Stimulated activated CD4-positive, alpha-beta T cell treated with anti-CD3 and anti-CD28 coated beads, Interleukin-1b, Interleukin-23, amount 100 ng/mL, for 4 hours (primary cell): Measurements from ENCODE around the gene TNFRSF6B.

ENCODE experiments used
- DNase-seq, 2 donors: peaks; one replicate each; pipeline ENCODE4 v3.0.0-alpha.2; 2020; ENCODE audit warnings: low read depth in 2 of 2

The TNFRSF6B gene

DNA sequence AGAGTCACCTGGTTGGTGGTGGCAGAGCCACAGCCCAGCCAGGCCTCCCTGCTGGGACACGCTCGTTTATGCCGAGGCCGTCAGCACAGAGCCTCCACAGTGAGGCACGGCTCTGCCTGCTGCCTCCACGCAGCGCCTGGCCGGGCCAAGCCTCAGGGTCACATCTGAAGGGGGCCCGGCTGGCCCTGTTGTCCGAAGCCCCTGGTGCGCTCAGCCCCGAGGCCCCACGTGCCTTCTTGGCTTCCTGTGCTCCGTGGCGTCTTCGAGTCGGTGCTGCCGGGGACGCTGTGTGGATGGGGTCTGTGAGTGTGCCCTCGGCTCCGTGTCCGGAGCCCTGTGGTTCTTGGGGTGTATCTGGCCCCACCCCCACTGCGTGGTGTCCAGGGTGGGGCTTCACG lies 10.4 kb upstream of the TNFRSF6B start:
- no peak for DNase-seq

DNA sequence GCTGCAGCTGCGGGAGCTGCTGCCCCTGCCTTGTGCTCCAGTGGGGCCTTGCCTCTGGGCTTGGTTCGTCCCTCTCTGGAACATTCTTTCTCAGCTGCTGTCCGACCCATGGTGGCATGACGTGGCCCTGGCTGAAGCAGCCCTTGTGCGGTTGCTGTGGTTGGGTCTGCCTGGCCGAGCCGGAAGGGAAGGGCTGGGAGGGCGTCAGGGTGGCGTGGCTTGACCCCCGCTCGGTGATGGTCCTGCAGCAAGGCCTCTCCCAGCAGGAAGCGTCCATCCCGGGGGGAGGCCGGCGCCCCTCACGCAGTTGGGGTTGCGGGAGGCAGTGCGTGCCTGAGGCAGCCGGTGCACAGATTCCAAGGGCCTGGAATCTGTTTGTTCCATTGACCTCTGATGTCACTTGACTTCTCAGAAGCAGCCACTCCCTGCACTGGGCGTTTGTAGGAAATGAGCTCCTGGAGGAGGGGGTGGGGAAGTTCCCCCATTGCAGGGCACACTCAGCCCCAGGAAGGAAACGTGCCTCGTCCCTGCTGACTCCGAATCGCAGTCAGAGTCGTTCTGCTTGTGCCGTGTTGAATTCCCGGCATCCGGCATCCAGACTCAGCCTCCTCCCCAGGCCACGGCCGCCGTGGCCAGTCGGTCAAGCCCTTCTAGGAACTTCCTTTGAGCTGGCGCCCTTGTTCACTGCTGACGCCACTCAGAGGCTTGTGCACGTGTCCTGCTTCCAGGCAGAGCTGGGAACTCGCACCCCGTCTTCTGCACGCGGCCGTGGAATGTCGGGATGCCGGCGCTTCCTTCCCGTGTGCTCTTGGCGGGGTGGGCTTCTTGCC lies 9.7 kb upstream of the TNFRSF6B start:
- peak; percentile 44 to 52 for DNase-seq

DNA sequence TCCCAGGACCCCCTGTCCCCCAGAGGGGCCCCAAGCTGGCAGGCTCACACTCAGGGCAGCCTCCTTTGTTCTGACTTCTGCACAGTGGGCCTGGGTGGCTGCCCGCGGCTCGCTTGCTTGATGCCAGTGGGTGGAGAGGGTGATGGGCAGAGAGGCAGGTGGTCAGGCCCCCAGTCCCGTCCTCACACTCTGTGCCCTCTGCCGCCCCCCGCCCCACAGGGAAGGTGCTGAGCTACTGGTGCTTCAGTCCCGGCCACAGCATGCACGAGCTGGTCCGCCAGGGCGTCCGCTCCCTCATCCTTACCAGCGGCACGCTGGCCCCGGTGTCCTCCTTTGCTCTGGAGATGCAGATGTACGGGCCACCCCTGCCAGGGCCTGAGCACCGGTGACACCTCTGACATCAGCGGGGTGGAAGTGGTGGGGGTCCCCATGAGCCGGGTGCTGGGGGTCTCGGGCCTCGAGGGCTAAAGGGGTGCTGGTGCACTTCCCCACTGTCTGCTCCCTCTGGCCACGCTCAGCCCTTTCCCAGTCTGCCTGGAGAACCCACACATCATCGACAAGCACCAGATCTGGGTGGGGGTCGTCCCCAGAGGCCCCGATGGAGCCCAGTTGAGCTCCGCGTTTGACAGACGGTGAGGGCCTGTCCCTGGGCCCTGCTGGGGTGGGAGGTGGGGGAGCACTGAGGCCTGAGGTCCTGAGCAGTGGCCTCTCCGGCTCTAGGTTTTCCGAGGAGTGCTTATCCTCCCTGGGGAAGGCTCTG lies 8.9 kb upstream of the TNFRSF6B start:
- no peak for DNase-seq

DNA sequence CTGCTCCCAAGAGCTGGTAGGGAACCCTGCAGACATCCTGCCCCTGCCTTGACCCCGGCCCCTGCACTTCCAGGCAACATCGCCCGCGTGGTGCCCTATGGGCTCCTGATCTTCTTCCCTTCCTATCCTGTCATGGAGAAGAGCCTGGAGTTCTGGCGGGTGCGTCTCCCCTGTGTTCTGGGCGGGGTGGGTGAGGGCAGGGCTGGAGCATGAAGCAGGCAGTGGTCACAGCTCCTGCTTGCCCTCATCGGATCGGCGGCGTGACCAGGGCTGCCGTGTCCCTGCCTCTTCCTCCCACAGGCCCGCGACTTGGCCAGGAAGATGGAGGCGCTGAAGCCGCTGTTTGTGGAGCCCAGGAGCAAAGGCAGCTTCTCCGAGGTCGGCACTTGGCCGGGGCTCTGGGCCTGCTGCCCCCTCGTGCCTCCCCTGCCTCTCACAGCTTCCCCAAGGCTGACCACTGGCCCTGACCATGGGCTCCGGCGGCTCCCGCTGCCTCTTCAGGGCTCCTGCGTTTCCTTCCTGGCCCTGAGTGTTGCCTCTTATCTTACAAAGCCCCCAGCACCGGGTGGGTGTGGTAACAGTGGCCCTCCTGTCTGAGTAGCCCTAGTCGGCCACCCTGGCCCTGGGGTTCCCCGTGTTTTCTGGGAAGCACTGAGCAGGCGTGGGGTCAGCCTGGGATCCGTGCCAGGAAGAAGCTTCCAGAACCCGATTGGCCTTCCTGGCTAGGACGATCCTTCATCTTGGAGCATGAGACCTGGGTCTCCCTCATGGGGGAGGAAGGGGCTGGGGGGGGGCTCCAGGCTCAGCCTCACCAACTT lies 8.0 kb upstream of the TNFRSF6B start:
- DNase-seq = no peak

DNA sequence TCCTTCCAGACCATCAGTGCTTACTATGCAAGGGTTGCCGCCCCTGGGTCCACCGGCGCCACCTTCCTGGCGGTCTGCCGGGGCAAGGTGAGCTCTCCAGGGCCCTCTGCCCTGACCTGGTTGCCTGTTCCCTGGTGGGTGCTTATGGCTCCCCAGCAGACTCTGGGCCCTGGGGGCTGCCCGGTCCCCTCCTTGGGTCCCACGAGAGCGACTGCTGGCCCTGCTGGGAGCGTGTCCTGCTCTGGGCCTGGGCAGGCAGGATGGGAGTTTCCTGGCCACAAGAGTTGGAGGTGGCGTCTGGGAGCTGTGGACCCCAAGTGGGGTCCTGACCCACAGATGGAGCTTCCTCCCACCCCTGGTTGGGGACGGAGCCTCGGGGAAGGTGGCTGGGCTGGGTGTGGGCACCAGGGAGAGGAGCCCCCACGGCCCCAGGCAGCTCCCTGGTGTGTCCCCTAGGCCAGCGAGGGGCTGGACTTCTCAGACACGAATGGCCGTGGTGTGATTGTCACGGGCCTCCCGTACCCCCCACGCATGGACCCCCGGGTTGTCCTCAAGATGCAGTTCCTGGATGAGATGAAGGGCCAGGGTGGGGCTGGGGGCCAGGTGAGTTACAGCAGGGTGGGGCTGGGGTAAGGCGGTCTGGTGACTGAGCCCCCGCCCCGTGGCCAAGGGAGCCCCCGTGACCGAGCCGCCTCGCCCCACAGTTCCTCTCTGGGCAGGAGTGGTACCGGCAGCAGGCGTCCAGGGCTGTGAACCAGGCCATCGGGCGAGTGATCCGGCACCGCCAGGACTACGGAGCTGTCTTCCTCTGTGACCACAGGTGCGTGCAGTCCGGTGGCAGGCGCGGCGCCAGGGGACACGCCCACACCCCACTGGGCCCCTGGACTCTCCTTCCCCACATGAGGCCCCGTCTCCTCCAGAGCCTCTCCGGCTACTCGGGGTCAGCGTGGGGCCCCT lies 7.1 kb upstream of the TNFRSF6B start:
- no peak for DNase-seq

DNA sequence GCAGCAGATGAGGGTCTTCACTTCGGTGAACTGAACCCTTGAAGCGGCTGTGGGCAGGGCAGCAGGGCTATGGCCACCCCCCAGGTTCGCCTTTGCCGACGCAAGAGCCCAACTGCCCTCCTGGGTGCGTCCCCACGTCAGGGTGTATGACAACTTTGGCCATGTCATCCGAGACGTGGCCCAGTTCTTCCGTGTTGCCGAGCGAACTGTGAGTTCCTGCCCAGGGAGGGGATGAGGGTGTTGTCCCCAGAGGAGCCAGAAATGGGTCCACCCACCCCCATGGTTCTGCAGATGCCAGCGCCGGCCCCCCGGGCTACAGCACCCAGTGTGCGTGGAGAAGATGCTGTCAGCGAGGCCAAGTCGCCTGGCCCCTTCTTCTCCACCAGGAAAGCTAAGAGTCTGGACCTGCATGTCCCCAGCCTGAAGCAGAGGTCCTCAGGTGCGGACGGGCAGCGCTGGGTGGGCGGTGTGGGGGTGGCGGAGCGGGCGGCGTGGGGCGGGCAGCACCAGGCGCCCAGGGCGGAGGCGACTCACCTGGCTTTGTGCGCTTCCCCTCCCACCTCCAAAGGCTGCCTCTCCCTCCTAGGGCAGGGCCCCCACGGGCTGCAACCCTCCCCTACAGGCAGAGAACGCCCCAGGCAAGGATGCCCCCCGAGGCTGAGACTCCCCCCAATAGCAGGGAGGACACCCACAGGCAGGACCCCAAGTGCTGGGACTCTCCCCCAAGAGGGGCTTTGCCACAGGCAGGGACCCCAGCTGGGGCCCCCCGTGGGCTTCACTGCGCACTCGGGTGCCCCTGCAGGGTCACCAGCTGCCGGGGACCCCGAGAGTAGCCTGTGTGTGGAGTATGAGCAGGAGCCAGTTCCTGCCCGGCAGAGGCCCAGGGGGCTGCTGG lies 6.2 kb upstream of the TNFRSF6B start:
- DNase-seq = no peak

DNA sequence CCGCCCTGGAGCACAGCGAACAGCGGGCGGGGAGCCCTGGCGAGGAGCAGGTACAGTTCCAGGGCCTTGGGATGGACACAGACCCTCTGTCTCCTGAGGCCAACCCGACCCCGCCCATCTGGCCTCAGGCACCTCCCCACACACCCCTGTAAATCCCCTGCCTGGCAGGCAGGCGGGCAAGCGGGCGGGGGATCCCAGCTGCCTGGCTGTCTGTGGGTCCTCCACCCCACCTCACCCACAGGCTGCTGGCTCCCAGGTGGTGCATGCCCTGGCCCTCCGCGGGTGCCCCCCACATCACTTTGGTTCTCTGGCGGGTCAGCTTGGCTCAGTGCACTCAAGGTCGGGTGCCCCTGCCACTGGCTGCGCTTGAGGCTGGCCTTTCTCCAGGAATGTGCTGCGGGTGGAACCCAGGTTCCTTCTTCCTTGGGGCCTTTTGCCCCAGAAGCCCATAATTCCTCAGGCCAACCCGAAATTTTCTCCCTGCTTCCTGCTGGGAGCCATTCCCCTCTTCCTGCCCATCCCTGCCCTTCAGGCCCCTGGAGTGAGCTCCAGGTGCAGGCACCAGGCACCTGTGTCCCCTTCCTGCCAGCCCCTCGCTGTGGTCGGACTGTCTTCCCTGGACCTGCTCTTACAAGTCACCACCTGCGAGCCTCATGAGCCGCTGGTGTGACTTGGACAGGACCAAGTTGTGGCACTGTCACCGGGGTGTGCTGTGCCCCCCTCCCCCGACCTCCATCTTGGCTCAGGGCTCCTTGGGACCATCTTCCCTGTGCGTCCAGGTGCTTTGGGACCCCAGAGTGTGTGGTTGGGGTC lies 5.3 kb upstream of the TNFRSF6B start:
- DNase-seq = no peak

DNA sequence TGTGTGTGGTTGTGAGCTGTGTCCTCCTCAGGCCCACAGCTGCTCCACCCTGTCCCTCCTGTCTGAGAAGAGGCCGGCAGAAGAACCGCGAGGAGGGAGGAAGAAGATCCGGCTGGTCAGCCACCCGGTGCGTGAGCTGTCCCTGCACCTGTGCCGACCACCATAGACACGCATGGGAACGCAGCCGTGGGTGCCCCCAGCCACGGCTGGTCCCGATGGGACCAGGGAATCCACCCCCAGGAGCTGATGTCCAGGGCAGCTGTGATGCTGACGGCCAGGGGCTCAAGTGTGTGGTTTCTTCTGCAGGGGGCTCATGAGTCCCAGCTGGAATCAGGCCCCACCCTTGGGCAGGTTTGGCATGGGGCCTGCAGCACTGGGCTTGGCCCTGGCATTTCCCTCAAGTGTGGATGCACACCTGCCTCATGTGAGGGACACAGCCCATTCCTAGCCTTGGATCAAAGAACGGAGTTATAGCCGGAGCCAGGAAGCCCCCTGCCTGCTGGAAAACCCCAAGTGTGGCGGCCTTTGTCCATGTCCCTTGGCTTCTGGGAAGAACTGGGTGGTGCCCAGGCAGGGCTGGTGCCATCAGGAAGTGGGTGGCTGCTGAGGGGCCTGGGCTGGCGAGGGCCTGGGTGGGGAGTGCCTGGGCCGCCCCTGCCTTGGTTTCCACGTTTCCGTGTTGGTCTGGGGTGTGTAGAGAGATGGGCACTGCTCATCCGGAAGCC lies 4.6 kb upstream of the TNFRSF6B start:
- no peak for DNase-seq

DNA sequence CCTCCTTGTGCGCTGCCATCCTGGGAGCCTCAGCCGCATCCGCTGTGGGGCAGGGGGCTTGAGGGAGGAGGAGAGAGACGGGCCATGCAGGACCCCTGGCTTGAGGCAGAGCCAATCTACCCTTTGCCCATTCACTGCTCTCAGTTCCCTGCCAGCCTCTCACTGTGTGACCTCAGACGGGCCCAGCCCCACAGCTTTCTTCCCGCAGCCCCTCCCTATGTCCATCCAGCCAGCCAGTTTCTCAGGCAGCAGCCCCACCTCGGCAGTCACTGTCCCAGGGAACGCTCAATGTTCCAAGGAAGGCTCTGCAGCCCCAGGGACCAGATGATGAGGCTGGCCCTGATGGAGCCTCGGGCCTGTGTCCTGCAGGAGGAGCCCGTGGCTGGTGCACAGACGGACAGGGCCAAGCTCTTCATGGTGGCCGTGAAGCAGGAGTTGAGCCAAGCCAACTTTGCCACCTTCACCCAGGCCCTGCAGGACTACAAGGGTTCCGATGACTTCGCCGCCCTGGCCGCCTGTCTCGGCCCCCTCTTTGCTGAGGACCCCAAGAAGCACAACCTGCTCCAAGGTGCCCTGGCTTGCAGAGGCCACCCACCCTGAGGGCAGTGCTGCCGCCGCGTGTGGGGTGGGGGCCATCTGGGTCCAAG lies 3.9 kb upstream of the TNFRSF6B start:
- DNase-seq = no peak

DNA sequence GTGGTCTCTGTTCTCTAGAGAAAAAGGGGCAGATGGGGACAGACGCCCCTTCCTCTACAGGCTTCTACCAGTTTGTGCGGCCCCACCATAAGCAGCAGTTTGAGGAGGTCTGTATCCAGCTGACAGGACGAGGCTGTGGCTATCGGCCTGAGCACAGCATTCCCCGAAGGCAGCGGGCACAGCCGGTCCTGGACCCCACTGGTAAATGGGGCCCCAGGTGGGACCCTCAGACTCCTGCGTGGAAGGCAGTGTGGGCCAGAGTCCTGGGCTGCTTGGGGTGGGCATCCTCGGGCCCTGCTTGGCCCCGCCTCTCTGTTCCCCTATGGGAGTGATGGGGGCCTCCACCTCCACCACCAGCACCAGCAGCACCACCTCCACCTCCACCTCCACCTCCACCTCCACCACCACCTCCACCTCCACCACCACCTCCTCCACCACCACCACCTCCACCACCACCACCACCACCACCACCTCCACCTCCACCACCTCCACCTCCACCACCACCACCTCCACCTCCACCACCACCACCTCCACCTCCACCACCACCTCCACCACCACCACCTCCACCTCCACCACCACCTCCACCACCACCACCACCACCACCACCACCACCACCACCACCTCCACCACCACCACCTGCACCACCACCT lies 3.2 kb upstream of the TNFRSF6B start:
- no peak for DNase-seq

DNA sequence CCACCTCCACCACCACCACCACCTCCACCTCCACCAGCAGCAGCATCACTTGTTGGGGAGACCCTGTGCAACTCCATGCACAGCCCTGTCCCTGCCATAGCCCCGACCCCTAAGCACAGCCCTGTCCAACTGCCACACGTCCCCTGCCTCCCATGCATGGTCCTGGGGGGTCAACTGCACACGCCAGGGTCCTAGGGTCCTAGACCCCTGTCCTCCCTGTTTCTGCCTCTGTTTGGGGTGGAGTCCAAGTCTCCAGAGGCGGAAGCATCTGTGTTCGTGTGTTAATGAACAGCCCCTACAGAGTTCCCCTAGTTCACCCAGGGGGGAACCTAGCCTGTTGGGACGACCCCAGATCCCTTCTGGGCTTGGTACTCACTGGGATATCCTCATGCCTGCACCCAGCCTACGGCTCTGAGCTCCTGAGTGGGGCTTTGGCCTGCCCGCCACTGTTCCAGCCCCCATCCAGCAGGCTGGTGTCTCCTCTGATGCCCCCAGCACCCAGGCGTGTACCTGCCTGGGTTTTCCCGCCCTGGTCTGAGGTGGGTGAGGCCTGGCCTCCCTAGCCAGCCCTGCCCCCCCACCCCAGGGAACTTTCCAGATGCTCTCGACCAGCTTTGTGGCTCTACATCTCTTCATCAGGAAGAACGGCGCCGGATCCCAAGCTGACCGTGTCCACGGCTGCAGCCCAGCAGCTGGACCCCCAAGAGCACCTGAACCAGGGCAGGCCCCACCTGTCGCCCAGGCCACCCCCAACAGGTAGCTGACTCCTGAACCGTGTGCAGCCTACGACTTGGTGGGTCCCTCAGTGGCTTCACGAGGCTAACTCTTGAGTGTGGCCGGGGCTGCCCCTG lies 2.5 kb upstream of the TNFRSF6B start:
- DNase-seq = no peak

DNA sequence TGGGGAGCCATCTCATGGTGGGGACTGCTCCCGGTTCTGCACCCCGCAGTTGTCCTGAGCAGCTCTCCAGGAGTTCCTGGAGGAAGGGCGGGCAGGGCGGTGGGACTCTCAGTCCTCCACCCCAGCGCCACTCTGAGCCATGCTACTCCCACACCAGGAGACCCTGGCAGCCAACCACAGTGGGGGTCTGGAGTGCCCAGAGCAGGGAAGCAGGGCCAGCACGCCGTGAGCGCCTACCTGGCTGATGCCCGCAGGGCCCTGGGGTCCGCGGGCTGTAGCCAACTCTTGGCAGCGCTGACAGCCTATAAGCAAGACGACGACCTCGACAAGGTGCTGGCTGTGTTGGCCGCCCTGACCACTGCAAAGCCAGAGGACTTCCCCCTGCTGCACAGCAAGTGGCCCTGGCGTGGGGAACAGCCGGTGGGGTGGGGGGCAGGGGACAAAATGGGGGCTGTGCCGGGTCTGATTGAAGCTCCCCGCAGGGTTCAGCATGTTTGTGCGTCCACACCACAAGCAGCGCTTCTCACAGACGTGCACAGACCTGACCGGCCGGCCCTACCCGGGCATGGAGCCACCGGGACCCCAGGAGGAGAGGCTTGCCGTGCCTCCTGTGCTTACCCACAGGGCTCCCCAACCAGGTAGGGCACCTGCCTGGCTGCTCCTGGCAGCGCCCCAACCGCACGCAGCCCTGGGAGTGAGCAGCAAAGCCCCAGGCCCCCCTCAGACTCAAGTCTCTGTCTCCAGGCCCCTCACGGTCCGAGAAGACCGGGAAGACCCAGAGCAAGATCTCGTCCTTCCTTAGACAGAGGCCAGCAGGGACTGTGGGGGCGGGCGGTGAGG lies 1.6 kb upstream of the TNFRSF6B start:
- no peak for DNase-seq

DNA sequence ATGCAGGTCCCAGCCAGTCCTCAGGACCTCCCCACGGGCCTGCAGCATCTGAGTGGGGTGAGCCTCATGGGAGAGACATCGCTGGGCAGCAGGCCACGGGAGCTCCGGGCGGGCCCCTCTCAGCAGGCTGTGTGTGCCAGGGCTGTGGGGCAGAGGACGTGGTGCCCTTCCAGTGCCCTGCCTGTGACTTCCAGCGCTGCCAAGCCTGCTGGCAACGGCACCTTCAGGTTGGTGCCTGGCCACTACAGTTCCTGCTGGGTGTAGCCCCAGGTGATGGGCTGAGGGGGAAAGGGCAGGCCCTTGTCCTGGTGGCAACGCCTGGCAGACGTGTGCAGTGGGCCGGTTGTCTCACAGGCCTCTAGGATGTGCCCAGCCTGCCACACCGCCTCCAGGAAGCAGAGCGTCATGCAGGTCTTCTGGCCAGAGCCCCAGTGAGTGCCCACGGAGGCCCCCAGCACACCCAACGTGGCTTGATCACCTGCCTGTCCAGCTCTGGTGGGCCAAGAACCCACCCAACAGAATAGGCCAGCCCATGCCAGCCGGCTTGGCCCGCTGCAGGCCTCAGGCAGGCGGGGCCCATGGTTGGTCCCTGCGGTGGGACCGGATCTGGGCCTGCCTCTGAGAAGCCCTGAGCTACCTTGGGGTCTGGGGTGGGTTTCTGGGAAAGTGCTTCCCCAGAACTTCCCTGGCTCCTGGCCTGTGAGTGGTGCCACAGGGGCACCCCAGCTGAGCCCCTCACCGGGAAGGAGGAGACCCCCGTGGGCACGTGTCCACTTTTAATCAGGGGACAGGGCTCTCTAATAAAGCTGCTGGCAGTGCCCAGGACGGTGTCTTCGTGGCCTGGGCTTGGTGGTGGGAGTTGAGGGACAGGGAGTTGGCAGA lies 787 bp upstream of the TNFRSF6B start:
- DNase-seq = no peak

DNA sequence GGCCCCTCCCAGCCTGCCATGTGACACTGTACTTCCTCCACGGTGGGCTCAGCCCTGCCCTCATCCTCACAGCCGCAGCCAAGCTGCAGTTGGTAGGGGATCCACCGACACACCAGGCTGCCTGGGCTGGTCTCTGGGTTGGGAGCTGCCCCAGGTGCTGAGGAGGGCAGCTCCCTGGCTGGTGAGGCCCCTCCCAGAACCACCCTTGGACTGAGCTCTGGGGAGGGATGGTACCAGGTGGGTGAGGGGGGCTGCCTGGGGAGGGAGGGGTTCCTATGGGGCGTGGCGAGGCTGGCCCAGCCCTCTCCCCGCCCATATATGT lies 185 bp upstream of the TNFRSF6B start:
- no peak for DNase-seq

DNA sequence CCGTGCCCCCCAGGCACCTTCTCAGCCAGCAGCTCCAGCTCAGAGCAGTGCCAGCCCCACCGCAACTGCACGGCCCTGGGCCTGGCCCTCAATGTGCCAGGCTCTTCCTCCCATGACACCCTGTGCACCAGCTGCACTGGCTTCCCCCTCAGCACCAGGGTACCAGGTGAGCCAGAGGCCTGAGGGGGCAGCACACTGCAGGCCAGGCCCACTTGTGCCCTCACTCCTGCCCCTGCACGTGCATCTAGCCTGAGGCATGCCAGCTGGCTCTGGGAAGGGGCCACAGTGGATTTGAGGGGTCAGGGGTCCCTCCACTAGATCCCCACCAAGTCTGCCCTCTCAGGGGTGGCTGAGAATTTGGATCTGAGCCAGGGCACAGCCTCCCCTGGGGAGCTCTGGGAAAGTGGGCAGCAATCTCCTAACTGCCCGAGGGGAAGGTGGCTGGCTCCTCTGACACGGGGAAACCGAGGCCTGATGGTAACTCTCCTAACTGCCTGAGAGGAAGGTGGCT lies 960 bp downstream of the TNFRSF6B start:
- DNase-seq = no peak
